ENCODE results near the gene GTF3C4. TPM values are rescaled to one million over a fixed set of nuclear protein-coding genes. Genes with fewer than 3 reads are reported as not detected.

The GTF3C4 gene
- total RNA-seq: 8.1 and 9.7 TPM in 2 replicates

GRCh38 chr9:132670457-132671391 is at the start of gene GTF3C4:
TSS of gene GTF3C4 (plus strand) at chr9:132670464. CDS start at chr9:132670599, 135 bp downstream.

DNA sequence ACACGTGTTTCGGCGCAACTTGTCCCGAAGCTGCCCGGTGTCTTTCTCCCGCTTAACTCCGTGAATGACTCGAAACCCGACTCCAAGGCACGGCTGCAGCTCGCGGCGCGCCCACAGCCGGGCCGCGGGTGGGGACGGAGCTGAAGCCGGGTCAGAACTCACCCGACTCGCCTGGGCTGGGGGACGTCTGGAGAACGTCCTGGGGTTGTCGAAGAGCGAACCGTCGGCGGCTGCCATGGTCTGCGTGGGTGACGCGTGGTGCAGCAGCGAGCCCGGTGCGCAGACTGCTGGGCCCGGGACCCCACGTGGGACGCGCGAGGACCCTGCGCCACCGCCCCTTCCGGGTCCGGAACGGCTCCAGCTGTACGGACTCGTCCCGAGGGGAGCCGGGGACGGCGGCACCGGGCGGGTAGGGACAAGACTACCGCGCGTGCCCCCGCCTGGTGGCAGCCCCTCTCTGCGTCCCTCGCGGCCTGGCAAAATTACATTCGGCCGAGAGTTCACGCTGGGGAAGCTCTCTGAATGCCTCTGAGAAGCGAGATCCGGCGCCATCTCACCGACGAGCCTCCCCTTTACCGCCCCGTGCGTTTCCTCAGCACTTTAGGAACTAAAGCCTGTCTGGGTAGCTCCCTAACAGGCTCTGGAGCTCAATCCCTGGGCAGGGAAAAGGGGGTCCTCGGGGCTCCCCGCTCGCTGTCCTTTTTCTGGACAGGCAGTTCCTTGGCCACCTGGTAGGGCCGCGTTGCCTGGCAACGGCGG is 387 bp upstream of the GTF3C4 start, which contains the start of gene DDX31:
Gene DDX31 (minus strand): TSS at position 286 of the 759 bp plus-strand sequence. CDS start 49 bp downstream, at position 237.

Other genes with a start within 250 kb of the GTF3C4 start
- not detected in 2 replicates for gene BARHL1, start 87.9 kb upstream of the GTF3C4 start, total RNA-seq
- 7.1 and 11.0 TPM in 2 replicates for gene DDX31, start 481 bp upstream of the GTF3C4 start, total RNA-seq
- 0.18 TPM in 1 of 2 replicates, not detected in the other for gene AK8, start 207.8 kb downstream of the GTF3C4 start, total RNA-seq
- 3.2 and 9.2 TPM in 2 replicates for gene SPACA9, start 208.4 kb downstream of the GTF3C4 start, total RNA-seq

All from myometrial cell (primary cell).